ENCODE data around the gene ERBB4.

ERBB4 gene

DNA sequence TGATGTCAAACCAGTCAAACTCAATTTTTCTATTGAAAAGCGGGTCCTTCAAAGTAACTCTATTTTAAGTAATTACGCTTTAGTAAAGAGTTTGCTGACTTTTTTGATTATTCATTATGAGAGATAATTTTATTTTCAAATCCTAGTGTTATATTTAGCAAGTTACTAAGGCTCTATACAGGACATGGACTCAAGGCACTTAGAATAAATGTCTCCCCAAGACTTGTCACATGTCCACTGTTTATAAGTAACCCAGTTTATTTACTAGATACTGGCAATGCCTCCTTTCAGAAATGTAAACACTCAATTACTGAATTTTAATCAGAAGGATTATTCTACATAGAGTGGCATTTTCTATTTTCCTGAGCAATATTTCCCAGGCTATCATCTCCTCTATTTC is 638.1 kb downstream of the ERBB4 start:
- Histone ChIP-seq H3K4me3 (no peak overlapping the region), H3K27ac (no peak overlapping the region)

DNA sequence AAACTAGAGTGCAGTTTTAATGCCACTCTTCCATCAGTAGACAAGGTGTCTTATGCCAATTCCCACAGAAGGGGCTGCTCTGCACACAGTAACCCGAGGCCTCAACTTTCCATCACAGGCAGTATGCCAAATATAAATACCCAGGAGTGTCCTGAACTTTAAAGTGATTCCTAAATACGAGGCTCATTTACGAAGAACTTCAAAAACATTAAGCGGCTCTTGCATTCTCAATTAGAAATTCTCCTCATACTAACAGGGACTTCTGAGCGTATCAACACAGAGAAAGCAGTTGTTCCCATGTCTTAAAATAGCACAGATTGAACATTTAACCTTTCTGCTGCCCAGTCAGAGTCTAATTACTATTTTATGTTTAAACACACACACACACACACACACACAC is 638.6 kb downstream of the ERBB4 start:
- Histone ChIP-seq H3K27ac (no peak overlapping the region), H3K4me3 (no peak overlapping the region)

DNA sequence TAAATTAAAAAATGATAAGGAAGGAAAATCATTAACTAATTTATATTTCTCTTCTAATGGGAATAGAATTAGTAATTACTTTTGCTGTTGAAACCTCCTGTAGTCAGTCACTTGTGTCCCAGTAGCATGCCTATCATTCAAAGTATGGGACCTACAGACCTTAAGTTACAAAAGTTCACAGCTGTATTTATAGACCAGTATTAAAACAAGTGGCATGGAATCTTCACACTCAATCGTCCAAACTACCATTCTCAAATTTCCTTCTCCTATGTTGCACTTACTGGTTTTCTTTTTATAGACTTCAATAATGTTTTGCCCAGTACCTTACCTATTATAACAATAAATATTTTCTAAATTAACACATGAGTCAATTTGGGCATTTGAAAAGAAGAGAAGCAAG is 639.9 kb downstream of the ERBB4 start:
- no peak overlapping the region for H3K4me3 ChIP-seq
- no peak overlapping the region for H3K27ac ChIP-seq

DNA sequence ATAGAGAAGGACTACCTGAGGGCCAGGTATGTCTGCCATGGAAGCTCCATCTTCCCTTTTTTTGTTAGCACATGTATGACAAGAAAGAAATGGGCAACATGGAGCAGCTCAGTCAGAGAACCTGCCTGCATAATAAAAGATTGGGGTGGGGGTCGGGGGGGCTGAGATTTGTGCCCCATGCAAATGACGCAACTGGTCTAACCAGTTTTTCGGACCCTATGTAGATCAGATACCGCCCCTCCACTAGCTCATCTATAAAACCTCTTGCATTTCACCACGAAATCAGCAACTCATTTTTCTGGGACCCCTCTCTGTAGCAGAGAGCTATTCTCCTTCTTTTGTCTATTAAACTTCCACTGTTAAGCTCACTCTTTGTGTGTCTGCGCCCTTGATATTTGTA is 657.2 kb downstream of the ERBB4 start:
- Histone ChIP-seq H3K27ac (no peak overlapping the region), H3K4me3 (no peak overlapping the region)

DNA sequence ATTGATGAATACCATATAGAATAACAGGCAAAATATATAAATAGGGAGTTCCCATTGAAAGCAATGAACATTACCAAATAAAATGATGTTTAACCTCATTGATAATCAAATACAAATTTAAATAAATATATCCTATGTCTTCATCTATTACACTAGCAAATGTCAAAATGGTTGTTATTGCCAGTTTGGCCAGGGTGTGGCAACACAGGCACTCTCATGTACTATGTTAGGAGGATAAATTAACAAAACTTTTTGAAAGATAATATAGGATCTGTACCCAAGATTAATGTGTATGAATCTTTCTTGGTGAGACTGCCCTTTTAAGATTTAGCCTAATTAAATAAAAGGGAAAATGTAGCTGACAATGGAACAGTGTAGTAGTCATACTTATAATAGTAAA is 659.3 kb downstream of the ERBB4 start:
- H3K4me3 ChIP-seq: no peak overlapping the region
- H3K27ac ChIP-seq: no peak overlapping the region

DNA sequence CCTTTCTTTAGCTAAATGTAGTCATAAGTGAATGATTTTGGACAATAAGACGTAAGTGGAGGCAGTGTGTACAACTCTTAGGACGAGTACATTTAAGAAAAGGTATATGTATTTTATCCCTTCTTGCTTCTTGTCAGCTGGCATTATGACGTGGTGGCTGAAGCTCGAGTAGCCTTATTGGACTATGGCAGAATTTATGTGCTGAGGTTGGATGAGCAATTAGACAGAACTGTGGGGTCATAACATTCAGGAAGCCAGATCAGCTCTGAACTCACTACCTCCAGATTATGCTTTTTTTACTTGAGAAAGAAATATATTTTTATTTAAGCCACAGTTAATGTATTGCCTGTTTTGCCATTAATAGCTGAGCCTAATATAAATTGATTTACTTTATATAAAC is 661.5 kb downstream of the ERBB4 start:
- no peak overlapping the region for H3K4me3 ChIP-seq
- no peak overlapping the region for H3K27ac ChIP-seq

DNA sequence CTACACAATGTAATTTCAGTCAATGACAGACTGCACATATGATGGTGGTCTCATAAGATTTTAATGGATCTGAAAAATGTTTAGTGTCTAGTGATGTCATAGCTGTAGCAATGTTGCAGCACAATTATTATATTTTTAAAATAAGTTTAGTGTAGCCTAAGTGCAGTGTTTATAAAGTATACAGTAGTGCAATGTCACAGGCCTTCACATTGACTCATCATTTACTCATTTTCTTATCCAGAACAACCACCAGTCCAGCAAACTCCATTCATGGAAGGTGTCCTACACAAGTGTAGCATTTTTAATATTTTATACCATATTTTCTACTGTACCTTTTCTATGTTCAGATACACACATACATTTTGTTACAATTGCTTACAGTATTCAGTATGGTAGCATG is 663.1 kb downstream of the ERBB4 start:
- H3K27ac ChIP-seq: no peak overlapping the region
- H3K4me3 ChIP-seq: no peak overlapping the region

DNA sequence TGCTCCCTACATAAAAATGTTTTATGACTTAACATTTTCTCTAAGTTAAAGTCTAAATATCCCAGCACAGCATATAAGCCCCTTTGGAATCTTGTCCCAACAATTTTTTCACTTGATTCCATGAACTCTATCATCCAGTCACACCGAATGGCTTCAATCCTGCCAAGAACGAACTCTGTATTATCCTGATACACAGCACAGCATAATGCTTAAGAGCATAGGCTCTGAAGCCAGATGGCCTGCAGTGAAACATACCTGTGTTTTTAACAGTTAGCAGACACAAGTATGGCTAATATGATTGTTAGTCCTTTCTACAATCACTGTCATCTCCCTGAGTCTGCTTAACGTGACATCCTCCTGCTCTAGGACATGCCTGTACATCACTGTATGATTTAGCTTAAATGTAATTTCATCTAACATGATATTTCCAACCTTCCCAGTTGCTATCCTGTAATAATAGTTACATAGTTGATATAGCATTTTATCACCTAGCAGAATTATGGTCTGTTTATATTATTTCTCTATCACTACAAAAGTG is 669.5 kb downstream of the ERBB4 start:
- Histone ChIP-seq H3K27ac (no peak overlapping the region), H3K4me3 (no peak overlapping the region)

DNA sequence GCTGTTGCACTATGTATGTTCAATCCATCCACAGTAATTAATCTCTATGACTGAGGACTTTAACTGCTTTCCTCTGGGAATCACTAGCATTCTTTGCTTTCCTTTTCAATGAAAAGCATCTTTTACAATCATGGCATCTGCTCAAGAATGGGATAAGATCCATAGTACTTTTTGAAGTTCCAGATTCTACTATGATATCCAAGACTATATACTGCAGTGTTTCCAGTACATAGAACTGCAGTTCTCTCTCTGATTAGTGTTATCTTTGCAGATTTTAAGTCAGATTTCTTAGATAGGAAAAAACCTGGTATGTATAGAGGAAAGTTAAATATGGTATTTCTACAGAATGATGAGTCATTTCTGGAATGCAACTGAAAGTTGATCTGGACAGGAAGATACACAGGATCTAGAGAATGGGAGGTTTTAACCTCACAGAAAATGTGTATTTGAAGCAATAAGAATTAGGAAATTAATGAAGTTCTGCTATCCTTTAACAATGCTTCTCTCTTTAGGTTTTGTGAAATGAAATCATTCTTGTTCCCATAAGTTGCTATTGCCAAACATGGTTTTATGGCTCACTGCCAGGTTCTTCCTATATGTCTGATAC is 670.7 kb downstream of the ERBB4 start:
- no peak overlapping the region for H3K4me3 ChIP-seq

DNA sequence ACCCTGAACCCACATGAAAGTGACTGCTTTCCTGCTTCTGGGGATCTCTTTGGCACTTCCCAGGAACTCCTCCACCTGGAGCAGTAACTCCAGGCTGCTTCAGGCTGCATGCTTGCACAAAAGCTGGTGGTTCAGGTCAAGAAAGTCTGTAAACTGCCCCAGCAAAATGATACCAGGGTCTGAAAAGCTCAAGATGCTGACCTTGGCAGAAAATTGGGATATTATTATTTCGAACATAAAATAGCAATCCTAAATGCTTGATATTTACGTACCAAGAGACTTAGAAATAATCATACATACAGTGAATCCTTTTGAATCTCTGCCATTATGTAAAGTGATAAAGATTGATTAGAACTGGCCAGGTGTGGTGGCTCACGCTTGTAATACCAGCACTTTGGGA is 674.3 kb downstream of the ERBB4 start:
- H3K27ac ChIP-seq: no peak overlapping the region

More for the DNA sequence above, 670.7 kb downstream of the ERBB4 start:
- H3K27ac ChIP-seq: no peak overlapping the region

DNA sequence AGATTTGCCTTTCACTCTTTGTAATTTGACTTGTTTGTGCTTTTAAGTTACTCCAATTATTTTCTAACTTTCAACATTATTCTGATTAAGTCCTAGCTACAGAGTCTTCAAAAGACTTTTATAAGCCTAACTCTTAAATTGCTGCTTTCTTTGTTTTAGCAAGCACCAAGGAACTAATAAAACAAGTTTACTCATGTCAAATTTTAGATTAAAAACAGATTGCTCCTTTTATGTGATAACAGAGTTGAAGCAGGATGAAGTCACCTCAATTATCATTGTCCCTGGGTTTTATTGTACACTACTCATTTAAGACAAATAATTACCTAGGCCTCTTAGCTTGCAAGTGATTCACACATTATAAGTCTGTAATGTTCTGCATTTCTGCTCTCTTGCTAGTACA is 678.4 kb downstream of the ERBB4 start:
- Histone ChIP-seq H3K4me3 (no peak overlapping the region), H3K27ac (no peak overlapping the region)

More for the DNA sequence above, 674.3 kb downstream of the ERBB4 start:
- H3K4me3 ChIP-seq: no peak overlapping the region

DNA sequence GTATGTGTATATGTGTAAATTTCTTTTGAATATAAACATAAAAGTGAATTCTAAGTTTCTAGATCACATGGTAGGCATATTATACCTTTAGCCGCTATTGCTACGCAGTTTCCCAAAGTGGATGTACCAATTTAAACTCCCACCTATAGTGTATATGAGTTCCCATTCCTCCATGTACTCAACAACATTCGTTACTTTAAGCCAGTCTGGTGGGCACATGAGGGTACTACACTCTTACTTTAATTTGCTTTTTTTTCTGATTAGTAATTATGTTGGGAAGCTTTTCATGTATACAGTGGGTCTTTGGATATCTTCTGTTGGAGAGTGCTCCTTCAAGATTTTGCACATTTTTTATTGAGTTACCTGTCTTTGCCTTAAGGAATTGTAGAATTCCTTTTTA is 683.8 kb downstream of the ERBB4 start:
- no peak overlapping the region for H3K27ac ChIP-seq
- no peak overlapping the region for H3K4me3 ChIP-seq

DNA sequence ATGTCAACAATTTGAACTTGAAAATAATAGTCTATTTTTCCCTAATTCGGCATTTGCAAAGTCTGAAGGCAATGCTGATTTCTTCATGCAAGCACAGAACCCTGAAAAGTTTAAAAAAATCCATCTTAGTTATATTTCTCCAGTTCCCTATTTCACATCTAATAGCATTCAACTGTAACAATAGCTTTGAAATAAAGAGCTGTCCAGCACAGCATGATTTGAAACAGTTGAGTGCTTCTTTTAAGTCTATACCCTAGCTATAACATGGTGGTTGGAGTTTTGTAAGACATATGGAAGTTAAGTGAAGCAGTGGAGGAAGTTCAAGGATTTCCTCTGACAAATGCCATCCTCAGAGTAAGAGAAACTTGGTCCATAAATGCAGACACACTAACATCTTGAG is 691.9 kb downstream of the ERBB4 start:
- Histone ChIP-seq H3K27ac (no peak overlapping the region), H3K4me3 (no peak overlapping the region)

DNA sequence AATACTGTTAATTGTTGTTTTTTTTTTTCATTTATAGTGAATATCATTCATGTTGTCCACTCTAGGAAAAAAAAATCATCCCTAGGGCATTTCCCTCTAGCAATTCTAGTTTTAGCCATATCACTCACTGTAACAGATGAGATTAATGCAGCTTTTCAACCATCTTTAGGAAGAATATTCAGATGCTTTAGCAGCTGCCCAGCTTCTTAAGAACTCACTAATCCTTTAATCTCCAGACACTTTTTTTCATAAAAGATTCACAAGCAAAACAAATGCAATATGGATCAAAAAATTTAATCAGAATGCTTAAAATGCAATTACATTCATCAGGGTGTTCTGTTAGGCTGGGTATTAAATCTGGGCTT is 692.6 kb downstream of the ERBB4 start:
- no peak overlapping the region for H3K27ac ChIP-seq
- H3K4me3 ChIP-seq: no peak overlapping the region

DNA sequence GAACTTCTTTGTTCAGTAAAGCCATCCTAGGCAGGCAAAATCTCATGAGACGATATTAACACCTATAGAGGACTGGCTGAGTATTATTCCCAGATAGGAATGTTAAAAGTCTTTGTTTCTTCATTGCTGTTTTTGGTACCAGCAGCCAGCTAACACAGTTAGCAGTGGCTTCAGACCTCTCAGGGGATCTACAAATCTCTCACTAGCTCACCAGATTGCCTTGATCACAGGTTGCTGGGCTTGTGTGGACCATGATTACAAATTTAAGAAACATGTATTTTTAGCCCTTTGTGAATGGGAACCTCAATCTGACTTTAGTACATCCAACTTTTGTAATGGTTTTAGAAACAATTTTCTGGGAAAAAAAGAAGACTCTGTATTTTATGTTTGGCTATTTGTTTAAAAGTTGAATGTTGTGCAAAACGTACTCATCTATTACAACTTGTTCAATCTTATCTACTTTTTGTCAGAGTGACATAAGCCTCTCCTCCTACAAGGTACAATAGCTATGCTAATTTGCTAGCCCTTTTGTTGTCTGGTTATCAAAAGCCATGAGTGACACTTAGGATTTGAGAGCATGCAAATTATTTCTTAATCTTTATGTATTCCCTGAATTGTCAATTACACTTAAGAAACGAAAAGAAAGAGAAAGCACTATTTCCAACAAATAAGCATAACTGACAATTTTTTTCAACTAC is 693.1 kb downstream of the ERBB4 start:
- H3K27ac ChIP-seq: no peak overlapping the region
- no peak overlapping the region for H3K4me3 ChIP-seq

DNA sequence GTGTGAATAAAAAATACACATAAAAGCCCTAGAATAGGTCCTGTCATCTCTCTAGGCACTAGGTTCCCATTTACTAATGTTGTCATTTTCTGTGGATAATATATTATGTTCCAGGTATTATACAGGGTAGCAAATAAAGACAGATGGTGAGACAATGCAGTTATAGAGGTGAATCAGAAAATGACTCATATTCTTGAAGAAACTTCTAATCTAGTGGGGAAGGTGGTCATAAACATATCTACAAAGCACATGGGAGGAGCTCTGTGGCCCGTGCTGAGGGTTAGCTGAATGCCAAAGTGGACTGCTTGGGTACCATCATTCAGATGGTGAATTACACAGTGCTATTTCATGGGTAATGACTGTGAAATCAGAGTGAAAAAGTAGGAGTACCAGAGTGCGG is 700.9 kb downstream of the ERBB4 start:
- Histone ChIP-seq H3K4me3 (no peak overlapping the region), H3K27ac (no peak overlapping the region)

DNA sequence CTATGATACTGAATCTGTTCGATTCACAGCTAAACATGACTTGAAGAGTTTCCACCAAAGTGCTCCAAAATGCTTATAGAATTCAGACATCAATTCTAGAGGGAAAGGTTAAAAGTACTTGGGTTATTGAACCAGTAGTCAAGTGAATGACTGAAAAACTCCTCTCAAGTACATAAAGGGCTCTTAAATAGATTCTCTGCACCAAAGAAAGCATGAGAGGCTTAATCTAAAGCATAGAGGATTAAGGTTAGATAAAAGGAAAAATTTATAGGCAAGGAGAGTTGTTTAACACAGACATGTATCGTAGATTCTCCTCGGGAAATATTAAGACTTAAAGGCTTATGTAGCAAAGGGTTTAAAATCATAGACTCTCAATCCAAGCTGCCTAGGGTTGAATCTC is 701.4 kb downstream of the ERBB4 start:
- Histone ChIP-seq H3K27ac (no peak overlapping the region), H3K4me3 (no peak overlapping the region)

DNA sequence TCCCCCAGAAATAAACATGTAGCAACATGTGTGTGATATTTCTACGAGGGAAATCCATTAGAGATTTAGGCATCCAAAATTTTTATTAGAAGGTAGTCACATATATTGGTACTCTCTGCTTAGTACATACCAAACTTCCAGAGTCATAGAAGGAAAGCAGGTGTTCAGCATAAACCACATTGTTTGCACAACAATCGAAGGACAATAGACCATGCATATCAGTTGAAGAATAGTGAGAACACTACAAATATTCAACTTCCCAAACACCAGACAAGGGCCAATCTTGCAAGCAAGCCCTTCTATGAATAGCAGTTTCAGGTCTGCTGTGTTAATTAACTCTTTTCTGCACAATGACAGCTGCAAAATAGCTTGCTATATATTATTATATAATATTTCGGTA is 702.2 kb downstream of the ERBB4 start:
- no peak overlapping the region for H3K4me3 ChIP-seq

DNA sequence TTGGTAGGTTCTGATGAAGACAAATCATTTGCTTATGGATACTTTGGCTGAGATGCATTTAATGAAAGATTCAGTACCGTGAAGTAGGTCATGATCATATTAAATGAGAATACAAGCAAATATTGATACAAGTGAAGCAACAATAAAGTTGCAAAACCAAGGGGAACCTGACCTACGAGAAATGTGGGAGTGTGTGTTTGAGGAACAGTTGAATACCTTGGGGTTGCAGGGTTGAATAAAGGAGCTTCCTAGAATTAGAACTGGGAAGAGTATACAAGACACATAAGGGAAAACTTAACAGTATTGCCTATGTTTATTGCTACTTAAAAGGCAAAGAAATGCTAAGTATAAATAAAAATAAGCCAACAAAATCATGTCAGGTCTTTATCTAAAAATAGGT is 702.9 kb downstream of the ERBB4 start:
- H3K27ac ChIP-seq: no peak overlapping the region
- no peak overlapping the region for H3K4me3 ChIP-seq

More for the DNA sequence above, 702.2 kb downstream of the ERBB4 start:
- H3K27ac ChIP-seq: no peak overlapping the region

DNA sequence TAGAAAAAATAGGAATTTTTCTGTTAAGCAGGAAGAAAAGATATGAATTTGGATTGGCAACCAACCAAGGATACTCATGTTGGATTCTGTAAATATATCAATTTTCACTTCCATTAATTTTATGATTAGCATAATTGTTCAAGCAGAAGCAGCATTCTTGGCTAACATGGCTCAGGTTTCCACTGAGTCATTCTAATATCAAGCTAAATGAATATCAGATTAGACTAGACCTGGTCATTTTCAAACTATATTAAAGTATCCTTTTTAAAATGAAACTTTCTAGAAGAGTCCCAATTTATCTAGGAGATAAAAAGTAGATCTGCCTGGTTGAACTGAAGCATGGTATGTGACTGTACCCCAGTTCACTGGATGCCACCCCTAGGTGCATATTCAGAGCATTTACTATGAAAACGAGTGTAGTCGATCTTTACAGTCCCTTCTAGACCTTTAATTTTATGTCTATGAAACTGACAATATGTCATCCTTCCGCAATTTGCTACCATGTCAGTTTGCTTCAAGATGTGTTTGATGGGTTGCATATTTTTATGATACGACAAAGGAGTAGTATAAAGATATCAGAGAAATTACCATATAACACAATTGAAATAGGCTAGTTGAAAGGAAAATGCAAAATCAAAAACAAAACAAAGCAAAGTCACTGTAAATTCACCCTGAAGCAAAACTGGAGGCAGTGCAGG is 704.9 kb downstream of the ERBB4 start:
- Histone ChIP-seq H3K4me3 (no peak overlapping the region), H3K27ac (no peak overlapping the region)

DNA sequence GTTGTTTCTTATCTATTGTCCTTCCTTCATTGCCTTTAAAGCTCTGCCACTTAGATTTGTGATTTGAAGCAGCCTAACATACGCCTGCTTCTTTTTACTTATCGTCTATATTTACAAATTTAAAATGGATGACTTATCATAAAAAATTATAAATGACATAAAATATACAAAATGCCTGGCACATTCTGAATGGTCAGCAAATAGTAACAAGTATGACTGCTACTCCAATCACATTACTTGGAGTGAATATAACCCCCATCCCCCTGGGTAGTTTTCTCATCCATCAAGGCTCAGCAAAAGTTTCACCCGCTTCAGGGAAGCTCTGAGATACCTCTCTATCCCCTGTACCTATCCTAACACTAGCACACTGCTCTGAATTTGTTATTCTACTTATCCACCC is 708.9 kb downstream of the ERBB4 start:
- Histone ChIP-seq H3K4me3 (no peak overlapping the region), H3K27ac (no peak overlapping the region)
